NCI-H2029 (cell line): ENCODE measurements around the gene PPP2R5D.

ENCODE experiments used
- DNase-seq: peaks from one replicate; lab custom pipeline; 2025; lab: John Stamatoyannopoulos, UW

Gene PPP2R5D

GRCh38 chr6:42963855-42964605, 20.3 kb upstream of the PPP2R5D start:
- DNase-seq = no peak

- DNase-seq = no peak
Measured at GRCh38 chr6:42966571-42966970, 17.8 kb upstream of the PPP2R5D start.

- no peak for DNase-seq
Measured at GRCh38 chr6:42967228-42967627, 17.1 kb upstream of the PPP2R5D start.

GRCh38 chr6:42968126-42968701, 16.2 kb upstream of the PPP2R5D start:
- DNase-seq = no peak

- no peak for DNase-seq
Measured at GRCh38 chr6:42968783-42969182, 15.6 kb upstream of the PPP2R5D start.

GRCh38 chr6:42969431-42969830, 14.9 kb upstream of the PPP2R5D start:
- DNase-seq = no peak

- DNase-seq = no peak
Measured at GRCh38 chr6:42969934-42970333, 14.4 kb upstream of the PPP2R5D start.

GRCh38 chr6:42970871-42971612, 13.3 kb upstream of the PPP2R5D start:
- DNase-seq = no peak

- no peak for DNase-seq
Measured at GRCh38 chr6:42971746-42972327, 12.5 kb upstream of the PPP2R5D start.

- no peak for DNase-seq
Measured at GRCh38 chr6:42973926-42974325, 10.4 kb upstream of the PPP2R5D start.

- no peak for DNase-seq
Measured at GRCh38 chr6:42974919-42975505, 9.4 kb upstream of the PPP2R5D start.

GRCh38 chr6:42978487-42978838, 5.9 kb upstream of the PPP2R5D start:
- DNase-seq = no peak

- peak; percentile 92 for DNase-seq
Measured at GRCh38 chr6:42978839-42979522, 5.4 kb upstream of the PPP2R5D start, which contains the start of gene PEX6. Gene PEX6 (minus strand): TSS chr6:42979181. CDS start chr6:42979150, 31 bp downstream.

- DNase-seq = no peak
Measured at GRCh38 chr6:42979523-42980177, 4.7 kb upstream of the PPP2R5D start.

- no peak for DNase-seq
Measured at GRCh38 chr6:42981836-42982235, 2.5 kb upstream of the PPP2R5D start.

- DNase-seq = no peak
Measured at GRCh38 chr6:42984924-42985475, 630 bp downstream of the PPP2R5D start.

GRCh38 chr6:42987533-42988451, 3.4 kb downstream of the PPP2R5D start:
- no peak for DNase-seq

- DNase-seq = no peak
Measured at GRCh38 chr6:42988486-42989020, 4.2 kb downstream of the PPP2R5D start.

GRCh38 chr6:42989923-42990322, 5.6 kb downstream of the PPP2R5D start:
- DNase-seq = no peak

- DNase-seq = no peak
Measured at GRCh38 chr6:42993445-42993844, 9.1 kb downstream of the PPP2R5D start.
